Upper lobe of left lung (tissue), 4 donors: Measurements from ENCODE around the gene SLC19A1.

ENCODE experiments used
- CTCF ChIP-seq, 6 experiments: fragments of 450-650 bp in 4 of 6; fragments of 200-600 bp in 2 of 6; sonication (generic) in 2 of 6; IDR thresholded peaks; one replicate each; pipeline ENCODE4 v1.5.1; 2016 to 2019; ENCODE audit warnings: antibody characterized with exemption in 6 of 6
- EP300 ChIP-seq, 4 donors: sonication (generic); formaldehyde crosslinking; IDR thresholded peaks; one replicate each; pipeline ENCODE4 v1.5.1; 2017; ENCODE audit warnings: antibody characterized with exemption in 4 of 4, control low read depth in 2 of 4
- POLR2A ChIP-seq, 4 donors: fragments of 450-650 bp; IDR thresholded peaks; one replicate each; pipeline ENCODE4 v1.5.1; 2016 to 2017; ENCODE audit warnings: antibody characterized with exemption in 4 of 4, mild to moderate bottlenecking in 2 of 4
- POLR2AphosphoS5 ChIP-seq, 2 donors: sonication (generic); formaldehyde crosslinking; IDR thresholded peaks; one replicate each; pipeline ENCODE4 v1.5.1; 2017; ENCODE audit warnings: antibody characterized with exemption in 2 of 2

- TF ChIP-seq POLR2A (IDR thresholded peaks at IDR 0.05), result no peak
- no peak for TF ChIP-seq CTCF (IDR thresholded peaks at IDR 0.05)
- no peak for TF ChIP-seq POLR2AphosphoS5 (IDR thresholded peaks at IDR 0.05)
- TF ChIP-seq EP300 (IDR thresholded peaks at IDR 0.05), result no peak
These were observed 90.5 kb downstream of the SLC19A1 start for GRCh38 chr21:45451771-45452182.
